Measurements from ENCODE around the gene SH3GLB2.

- TF ChIP-seq CTCF (IDR thresholded peaks at IDR 0.05) (no peak), ZFX (IDR thresholded peaks at IDR 0.05; ENCODE audit: borderline replicate concordance) (no peak)
Observed at GRCh38 chr9:128995791-128996190, 32.3 kb downstream of the SH3GLB2 start.

All from 22Rv1 (cell line).